Suprapubic skin (tissue), 4 donors: ENCODE results near the gene TMEM179. TPM values are rescaled to one million over a fixed set of nuclear protein-coding genes. Genes with fewer than 3 reads are reported as not detected.
"Not testable (repeated sequence)": the region's sequence is repeated elsewhere in the genome, so short reads cannot be mapped to it uniquely, and the experiment has no call there.

Source experiments
- DNase-seq, 2 donors: peaks; one replicate each; pipeline ENCODE4 v3.0.0-alpha.2; 2019; ENCODE audit warnings: low spot score in 2 of 2
- H3K27ac ChIP-seq: fragments of 200-600 bp; sonication (generic); one replicate; pipeline ENCODE4 v1.5.1; 2019
- H3K27me3 ChIP-seq: fragments of 200-600 bp; sonication (generic); one replicate; pipeline ENCODE4 v1.5.1; 2019
- H3K36me3 ChIP-seq: fragments of 200-600 bp; sonication (generic); one replicate; pipeline ENCODE4 v1.5.1; 2019
- H3K4me1 ChIP-seq: fragments of 200-600 bp; sonication (generic); one replicate; pipeline ENCODE4 v1.5.1; 2019
- H3K4me3 ChIP-seq: fragments of 200-600 bp; sonication (generic); one replicate; pipeline ENCODE4 v1.5.1; 2019; ENCODE audit warnings: mild to moderate bottlenecking
- H3K9me3 ChIP-seq: fragments of 200-600 bp; sonication (generic); one replicate; pipeline ENCODE4 v1.5.1; 2019
- CTCF ChIP-seq, 2 donors: fragments of 200-600 bp in 1 of 2; fragments of 450-650 bp in 1 of 2; sonication (generic) in 1 of 2; IDR thresholded peaks; one replicate each; pipeline ENCODE4 v1.5.1; 2016 to 2019; ENCODE audit warnings: antibody characterized with exemption in 2 of 2, mild to moderate bottlenecking in 1 of 2, moderate library complexity in 1 of 2
- EP300 ChIP-seq: sonication (generic); formaldehyde crosslinking; IDR thresholded peaks from one replicate; pipeline ENCODE4 v1.6.1; 2017; ENCODE audit warnings: antibody characterized with exemption
- POLR2A ChIP-seq, 2 donors: fragments of 450-650 bp; IDR thresholded peaks; one replicate each; pipeline ENCODE4 v1.6.1; 2017; ENCODE audit warnings: antibody characterized with exemption in 2 of 2, mild to moderate bottlenecking in 2 of 2, moderate library complexity in 2 of 2
- POLR2AphosphoS5 ChIP-seq, 3 donors: sonication (generic); formaldehyde crosslinking; IDR thresholded peaks; one replicate each; pipeline ENCODE4 v1.6.1; 2017; ENCODE audit warnings: antibody characterized with exemption in 3 of 3
- WGBS: methylation state at CpG from one replicate; pipeline ENCODE4 v1.1.5; 2018; 5-methylcytosine and 5-hydroxymethylcytosine counted together
- total RNA-seq, 4 donors: library from RNA; depleted of rRNA; stranded (reverse); fragments of >200 nt; gene quantifications; one replicate each; pipeline ENCODE4 v1.1.0, GENCODE V29; 2016

Gene TMEM179
- total RNA-seq, 4 donors from 2014 or later = not detected

DNA sequence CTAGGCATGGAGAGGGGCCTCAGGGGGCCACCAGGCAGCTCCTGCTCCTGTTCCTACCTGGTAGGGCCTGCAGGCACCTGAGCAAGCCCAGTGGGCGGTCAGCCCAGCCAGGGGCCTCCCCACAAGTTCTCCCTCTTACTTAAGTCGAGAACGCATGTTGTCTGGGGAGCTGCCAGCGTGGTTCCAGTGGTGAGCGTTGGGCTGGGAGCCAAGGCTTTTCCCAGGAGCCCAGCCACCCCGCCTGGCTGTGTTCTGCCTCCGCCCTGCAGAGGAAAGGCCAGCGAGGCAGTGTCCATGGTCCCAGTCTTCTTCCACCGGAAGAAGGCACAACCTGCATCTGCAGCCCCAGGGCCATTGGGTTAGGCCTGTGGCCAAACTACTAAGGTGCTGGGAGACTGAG, 23.6 kb downstream of the TMEM179 start:
- Histone ChIP-seq H3K36me3 (no peaks in the 10 kb centered on the region), H3K4me1 (peaks cover 21% of the 10 kb centered on the region), H3K27ac (no peak overlapping the region), H3K9me3 (no peaks in the 10 kb centered on the region), H3K4me3 (no peak overlapping the region), H3K27me3 (peaks cover 91% of the 10 kb centered on the region)
- no peak for DNase-seq
- TF ChIP-seq POLR2A (IDR thresholded peaks at IDR 0.05) (no peak), POLR2AphosphoS5 (IDR thresholded peaks at IDR 0.05) (no peak), EP300 (no peak), CTCF (IDR thresholded peaks at IDR 0.05) (no peak)
- 61% methylated on average over 7 of the region's 9 CpGs for WGBS

GRCh38 chr14:104579939-104580338, 24.6 kb downstream of the TMEM179 start:
- not testable (repeated sequence) for H3K9me3 ChIP-seq, H3K27ac ChIP-seq, H3K36me3 ChIP-seq, H3K4me3 ChIP-seq, DNase-seq
- Histone ChIP-seq H3K27me3 (peaks cover 94% of the 10 kb centered on the region), H3K4me1 (peaks cover 21% of the 10 kb centered on the region)
- WGBS = 80% methylated on average over 4 of the region's 6 CpGs

- Histone ChIP-seq H3K4me3 (no peak within 1 kb of the TSS), H3K27me3 (peaks cover 94% of the 10 kb centered on the region), H3K27ac (no peak within 1 kb of the TSS), H3K36me3 (no peaks in the 10 kb centered on the region), H3K9me3 (no peaks in the 10 kb centered on the region), H3K4me1 (peaks cover 21% of the 10 kb centered on the region)
- TF ChIP-seq CTCF (IDR thresholded peaks at IDR 0.05) = no peak
- TF ChIP-seq POLR2AphosphoS5 (IDR thresholded peaks at IDR 0.05) = no peak
- no peak for TF ChIP-seq POLR2A (IDR thresholded peaks at IDR 0.05)
- no peak for TF ChIP-seq EP300
- 41% methylated on average over 5 of the region's 17 CpGs for WGBS
- DNase-seq = no peak
Measured at GRCh38 chr14:104579507-104579906, 25.1 kb downstream of the TMEM179 start, which contains the start of gene C14orf180. Gene C14orf180, plus strand, starts transcription at chr14:104579764. Its CDS starts 6,667 bp downstream, at chr14:104586431.

DNA sequence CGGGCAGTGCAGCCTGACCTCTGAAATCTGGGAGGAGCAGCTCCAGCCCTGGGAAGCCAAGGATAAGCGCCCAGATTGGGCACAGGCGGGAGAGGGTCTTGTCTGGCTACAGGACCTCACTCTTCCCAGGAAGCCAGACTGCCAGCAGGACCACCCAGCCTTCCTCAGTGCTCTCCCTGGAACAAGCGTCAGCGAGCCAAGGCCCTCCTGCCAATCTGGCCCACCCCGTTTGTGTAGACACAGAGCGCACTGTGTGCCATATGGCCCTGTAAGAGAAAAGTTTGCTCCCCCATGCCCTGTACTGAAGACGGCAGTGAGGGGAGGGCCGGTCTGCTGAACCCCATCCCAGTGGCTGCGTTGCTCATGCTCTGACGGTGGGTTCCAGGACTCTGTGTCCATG, 26.3 kb downstream of the TMEM179 start:
- H3K4me1 ChIP-seq = peaks cover 21% of the 10 kb centered on the region
- 30% methylated on average over 3 of the region's 11 CpGs for WGBS
- no peak overlapping the region for H3K4me3 ChIP-seq
- H3K9me3 ChIP-seq = no peaks in the 10 kb centered on the region
- TF ChIP-seq CTCF (IDR thresholded peaks at IDR 0.05) = no peak
- TF ChIP-seq POLR2A (IDR thresholded peaks at IDR 0.05) = no peak
- no peak for TF ChIP-seq EP300
- no peak for TF ChIP-seq POLR2AphosphoS5 (IDR thresholded peaks at IDR 0.05)
- H3K27me3 ChIP-seq = peaks cover 95% of the 10 kb centered on the region
- no peak for DNase-seq
- no peak overlapping the region for H3K27ac ChIP-seq
- no peaks in the 10 kb centered on the region for H3K36me3 ChIP-seq

- Histone ChIP-seq H3K9me3 (no peaks in the 10 kb centered on the region), H3K4me1 (peaks cover 21% of the 10 kb centered on the region), H3K36me3 (no peaks in the 10 kb centered on the region), H3K27me3 (peaks cover 91% of the 10 kb centered on the region), H3K27ac (no peak overlapping the region), H3K4me3 (no peak overlapping the region)
- TF ChIP-seq POLR2A (IDR thresholded peaks at IDR 0.05) (no peak), EP300 (no peak), POLR2AphosphoS5 (IDR thresholded peaks at IDR 0.05) (no peak), CTCF (IDR thresholded peaks at IDR 0.05) (no peak)
- WGBS = 67% methylated on average over 6 of the region's 19 CpGs
- DNase-seq = no peak
Measured at GRCh38 chr14:104577847-104578301, 26.7 kb downstream of the TMEM179 start.

- Histone ChIP-seq H3K4me3 (no peak overlapping the region), H3K9me3 (no peaks in the 10 kb centered on the region), H3K27ac (no peak overlapping the region), H3K4me1 (peaks cover 16% of the 10 kb centered on the region), H3K27me3 (peaks cover 89% of the 10 kb centered on the region), H3K36me3 (no peaks in the 10 kb centered on the region)
- 60% methylated on average over 1 of the region's 12 CpGs for WGBS
- no peak for TF ChIP-seq EP300
- no peak for TF ChIP-seq POLR2AphosphoS5 (IDR thresholded peaks at IDR 0.05)
- no peak for TF ChIP-seq POLR2A (IDR thresholded peaks at IDR 0.05)
- no peak for TF ChIP-seq CTCF (IDR thresholded peaks at IDR 0.05)
- DNase-seq = no peak
Measured at GRCh38 chr14:104577426-104577825, 27.1 kb downstream of the TMEM179 start.
